ACC112 (cell line): Measurements from ENCODE around the gene ADAMTS17.

Source experiments
- H2AFZ ChIP-seq: fragments of 200-600 bp; sonication (generic); one replicate; pipeline ENCODE4 v1.6.0; 2017; ENCODE audit warnings: antibody characterized with exemption, low read length; ENCODE audit not compliant: unreplicated experiment
- H3K27ac ChIP-seq: fragments of 200-600 bp; sonication (generic); 2 replicates; pipeline ENCODE4 v1.5.1; 2014; ENCODE audit warnings: low read depth, mild to moderate bottlenecking, antibody characterized with exemption, low read length, moderate library complexity
- H3K27me3 ChIP-seq: fragments of 200-600 bp; sonication (generic); 2 replicates; pipeline ENCODE4 v1.6.1; 2014; ENCODE audit warnings: mild to moderate bottlenecking, antibody characterized with exemption, low read length, moderate library complexity, mixed read lengths; ENCODE audit not compliant: insufficient read depth
- H3K36me3 ChIP-seq: fragments of 200-600 bp; sonication (generic); 2 replicates; pipeline ENCODE4 v1.6.1; 2016; ENCODE audit warnings: mild to moderate bottlenecking, antibody characterized with exemption, low read length, moderate library complexity, mixed read lengths; ENCODE audit not compliant: insufficient read depth
- H3K4me1 ChIP-seq: fragments of 200-600 bp; sonication (generic); one replicate; pipeline ENCODE4 v1.6.1; 2016; ENCODE audit warnings: low read length, mixed read lengths; ENCODE audit not compliant: insufficient read depth, unreplicated experiment, control insufficient read depth
- H3K4me3 ChIP-seq: fragments of 200-600 bp; sonication (generic); 2 replicates; pipeline ENCODE4 v1.5.1; 2014; ENCODE audit warnings: mild to moderate bottlenecking, low read depth, low read length
- H3K79me2 ChIP-seq: fragments of 200-600 bp; sonication (generic); one replicate; pipeline ENCODE4 v1.6.0; 2016; ENCODE audit warnings: low read length; ENCODE audit not compliant: control insufficient read depth, unreplicated experiment, insufficient read depth

Gene ADAMTS17

DNA sequence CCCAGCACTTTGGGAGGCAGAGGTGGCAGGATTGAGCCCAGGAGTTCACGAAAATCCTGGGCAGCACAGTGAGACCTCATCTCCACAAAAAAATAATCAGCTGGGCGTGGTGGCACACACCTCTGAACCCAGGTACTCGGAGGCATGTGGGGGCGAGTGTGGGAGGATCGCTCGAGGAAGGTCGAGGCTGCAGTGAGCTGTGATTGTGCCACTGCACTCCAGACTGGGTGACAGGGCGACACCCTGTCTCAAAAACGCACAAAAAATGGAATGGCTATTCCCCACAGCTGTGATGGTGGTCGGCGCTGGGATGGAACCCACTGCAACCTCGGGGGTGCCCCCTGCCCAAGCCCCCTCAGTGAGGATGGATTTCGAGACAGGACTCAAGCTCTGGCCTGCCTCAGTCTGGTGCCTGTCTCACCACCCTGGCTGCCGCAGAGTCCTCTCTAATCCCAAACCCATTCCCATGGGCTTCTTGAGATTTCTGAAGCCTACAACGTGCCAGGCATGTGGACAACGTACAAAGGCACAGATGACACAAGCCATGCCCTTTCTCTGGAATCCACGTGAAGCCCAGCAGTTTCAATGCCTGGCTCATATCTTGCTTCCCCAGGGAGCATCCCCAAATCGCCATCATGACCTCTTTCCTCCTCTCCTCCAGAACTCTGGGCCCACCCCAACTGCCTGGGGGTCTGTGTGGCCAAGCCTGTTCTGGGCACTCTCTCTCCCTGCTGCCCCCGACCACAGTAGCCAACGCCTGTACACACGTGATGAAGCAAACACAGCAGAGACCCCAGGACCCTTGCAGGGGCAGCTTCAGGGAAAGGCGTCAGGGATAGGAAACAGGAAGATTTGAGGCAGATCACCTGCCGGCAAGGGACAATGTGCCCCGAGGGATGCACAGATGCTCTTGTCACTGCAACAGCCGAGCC lies 32.4 kb downstream of the ADAMTS17 start:
- H3K36me3 ChIP-seq = no peaks in the 10 kb centered on the region
- H3K27ac ChIP-seq = no peak overlapping the region
- no peak overlapping the region for H3K4me3 ChIP-seq
- no peaks in the 10 kb centered on the region for H3K79me2 ChIP-seq
- no peaks in the 10 kb centered on the region for H3K27me3 ChIP-seq
- no peak overlapping the region for H2AFZ ChIP-seq
- no peaks in the 10 kb centered on the region for H3K4me1 ChIP-seq

DNA sequence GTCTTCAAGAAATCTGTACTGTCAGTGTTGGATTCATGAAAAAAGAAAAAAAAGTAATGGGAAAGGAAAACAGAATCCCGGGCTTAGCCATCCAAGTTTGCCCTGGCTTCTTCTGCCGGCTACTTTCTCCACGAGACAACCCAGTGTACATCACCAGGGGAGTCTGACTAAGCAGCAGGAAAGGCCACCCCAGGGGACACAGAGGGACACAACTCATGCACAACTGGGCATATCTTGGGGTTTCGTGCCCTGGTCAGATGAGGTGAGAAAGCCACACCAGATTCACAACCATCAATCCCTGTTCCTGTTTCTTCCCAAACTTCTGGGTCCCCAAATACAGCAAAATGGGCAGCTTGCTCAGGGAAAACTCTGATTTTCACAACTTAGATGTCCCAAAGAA lies 33.2 kb downstream of the ADAMTS17 start:
- H3K27ac ChIP-seq = no peak overlapping the region

DNA sequence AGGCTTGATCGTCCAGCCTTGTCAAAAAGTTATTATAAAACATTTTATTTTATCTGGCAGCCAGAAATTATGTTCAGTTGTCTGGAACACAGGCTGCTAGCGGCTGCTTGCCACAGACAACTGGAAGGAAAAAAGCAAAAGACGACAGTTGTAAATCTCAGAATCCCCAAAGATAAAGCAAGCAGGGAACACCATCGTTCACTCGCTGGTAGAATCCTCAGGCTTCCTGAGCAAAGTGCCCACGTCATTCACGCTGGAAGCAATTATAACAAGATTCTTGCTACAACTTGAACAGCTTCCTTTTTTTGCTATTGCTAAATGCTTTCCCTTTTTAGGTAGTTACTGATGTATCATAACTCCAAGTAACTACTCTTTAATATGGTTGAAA lies 33.6 kb downstream of the ADAMTS17 start:
- Histone ChIP-seq H3K27ac (no peak overlapping the region), H3K79me2 (no peaks in the 10 kb centered on the region), H3K4me3 (no peak overlapping the region), H3K36me3 (no peaks in the 10 kb centered on the region), H3K4me1 (no peaks in the 10 kb centered on the region), H3K27me3 (no peaks in the 10 kb centered on the region), H2AFZ (no peak overlapping the region)

More for the DNA sequence above, 33.2 kb downstream of the ADAMTS17 start:
- H3K27me3 ChIP-seq = no peaks in the 10 kb centered on the region
- H3K4me1 ChIP-seq = no peaks in the 10 kb centered on the region
- H3K36me3 ChIP-seq = no peaks in the 10 kb centered on the region
- H2AFZ ChIP-seq = no peak overlapping the region
- H3K79me2 ChIP-seq = no peaks in the 10 kb centered on the region
- no peak overlapping the region for H3K4me3 ChIP-seq

DNA sequence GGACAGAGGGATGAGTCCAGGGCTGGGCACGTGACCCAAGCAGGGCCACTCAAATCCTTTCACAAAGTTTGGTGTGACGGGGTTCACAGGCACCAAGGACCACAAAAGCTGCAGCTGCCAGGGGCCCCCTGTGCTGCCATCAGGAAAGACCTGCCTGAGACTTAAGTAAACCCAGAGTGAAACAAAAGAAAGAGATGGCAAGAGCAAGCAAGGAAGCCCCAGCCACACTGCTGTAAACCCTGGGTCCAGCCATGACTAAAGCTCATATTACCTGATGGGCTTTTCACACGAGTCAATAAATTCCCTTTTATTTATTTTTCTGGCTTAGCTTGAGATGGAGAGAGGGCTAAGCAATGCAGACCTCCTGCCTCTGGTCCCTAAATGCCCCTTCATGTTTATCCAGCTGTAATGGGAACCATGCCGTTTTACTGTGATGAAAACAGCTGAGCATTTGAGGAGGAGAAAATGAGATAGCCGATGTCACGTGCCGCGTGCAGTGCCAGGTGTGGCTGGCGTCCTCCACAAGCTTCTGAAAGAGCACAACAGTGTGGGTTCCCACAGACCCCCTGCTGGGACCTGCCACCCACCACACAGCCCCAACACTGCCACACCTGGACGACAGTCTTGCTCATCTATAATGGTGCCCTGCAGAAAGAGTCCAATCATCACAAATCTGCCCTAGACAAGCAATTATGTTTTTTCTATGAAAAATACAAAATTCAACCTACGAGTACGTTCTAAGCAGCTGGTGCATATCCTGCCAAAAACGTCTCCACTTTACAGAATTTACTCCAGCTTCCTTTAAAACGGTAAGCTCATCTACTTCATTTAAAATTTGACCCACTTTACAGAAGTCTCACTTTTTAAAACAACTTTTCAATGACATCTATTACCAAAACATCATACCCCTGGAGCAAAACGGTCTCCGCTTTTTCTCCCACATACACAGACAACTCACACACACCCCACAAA lies 34.2 kb downstream of the ADAMTS17 start:
- Histone ChIP-seq H2AFZ (no peak overlapping the region), H3K27me3 (no peaks in the 10 kb centered on the region), H3K36me3 (no peaks in the 10 kb centered on the region), H3K27ac (no peak overlapping the region), H3K4me3 (no peak overlapping the region), H3K79me2 (no peaks in the 10 kb centered on the region), H3K4me1 (no peaks in the 10 kb centered on the region)

DNA sequence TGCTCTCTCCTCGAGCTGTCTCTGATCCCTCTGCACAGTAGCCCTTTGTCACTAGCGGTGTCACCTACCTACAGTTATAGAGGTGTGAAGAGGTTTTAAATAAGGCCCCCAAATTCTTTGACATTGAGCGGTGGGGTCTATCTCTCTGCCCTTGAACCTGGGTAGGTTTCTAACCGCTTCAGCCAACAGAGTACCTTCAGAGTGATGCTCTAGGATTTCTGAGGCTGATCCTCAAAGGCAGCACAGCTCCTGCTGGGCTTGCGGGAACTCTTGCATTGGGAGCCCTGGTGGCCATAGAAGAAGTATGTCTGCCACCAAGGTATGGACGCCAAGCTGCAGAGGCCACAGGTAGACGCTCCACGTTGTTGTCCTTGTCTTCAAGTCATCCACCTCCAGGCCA lies 35.7 kb downstream of the ADAMTS17 start:
- no peaks in the 10 kb centered on the region for H3K27me3 ChIP-seq
- no peaks in the 10 kb centered on the region for H3K36me3 ChIP-seq
- H3K4me3 ChIP-seq = no peak overlapping the region
- no peak overlapping the region for H3K27ac ChIP-seq
- H3K79me2 ChIP-seq = no peaks in the 10 kb centered on the region
- no peaks in the 10 kb centered on the region for H3K4me1 ChIP-seq
- no peak overlapping the region for H2AFZ ChIP-seq

DNA sequence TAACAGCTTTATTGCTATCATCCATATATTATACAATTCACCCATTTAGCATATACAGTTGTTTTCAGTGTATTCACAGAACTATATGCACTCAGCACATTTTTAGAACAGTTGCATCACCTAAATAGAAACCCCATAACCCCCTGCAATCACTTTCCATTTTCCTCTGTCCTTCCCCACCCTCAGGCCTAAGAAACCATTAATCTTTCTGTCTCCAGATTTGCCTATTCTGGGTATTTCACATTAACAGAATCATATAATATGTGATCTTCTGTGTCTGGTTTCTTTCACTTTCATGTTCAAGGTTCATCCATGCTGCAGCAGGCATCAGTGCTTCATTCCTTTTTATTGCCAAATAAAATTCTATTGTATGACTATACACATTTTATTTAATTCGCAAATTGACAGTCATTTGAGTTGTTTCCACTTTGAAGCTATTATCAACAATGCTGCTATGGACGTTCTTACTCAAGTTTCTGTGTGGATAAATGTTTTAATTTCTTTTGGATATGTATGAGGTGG lies 39.8 kb downstream of the ADAMTS17 start:
- Histone ChIP-seq H3K36me3 (no peaks in the 10 kb centered on the region), H3K27ac (no peak overlapping the region), H2AFZ (no peak overlapping the region), H3K4me3 (no peak overlapping the region), H3K27me3 (no peaks in the 10 kb centered on the region), H3K4me1 (no peaks in the 10 kb centered on the region), H3K79me2 (no peaks in the 10 kb centered on the region)

DNA sequence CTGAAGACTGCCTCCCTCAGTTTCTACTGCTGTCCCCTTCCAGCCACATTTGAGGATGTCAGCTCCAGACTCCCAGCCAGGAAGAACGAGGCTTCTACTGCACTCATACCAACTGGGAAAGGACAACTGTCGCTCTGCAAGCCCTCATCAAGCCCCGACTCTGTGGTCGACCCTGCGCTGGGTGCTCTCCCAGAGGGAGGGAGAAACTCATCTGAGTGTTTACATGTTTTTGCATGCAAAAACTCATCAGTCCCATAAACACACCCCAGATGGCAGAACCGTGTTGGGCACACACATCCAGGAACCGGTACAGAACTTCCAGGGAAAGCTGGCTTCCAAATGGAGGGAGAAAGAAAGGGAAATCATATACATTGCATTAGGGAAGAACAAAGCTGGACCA lies 43.5 kb downstream of the ADAMTS17 start:
- Histone ChIP-seq H3K27ac (no peak overlapping the region), H3K4me1 (no peaks in the 10 kb centered on the region), H3K36me3 (no peaks in the 10 kb centered on the region), H3K27me3 (no peaks in the 10 kb centered on the region), H3K4me3 (no peak overlapping the region), H2AFZ (no peak overlapping the region), H3K79me2 (no peaks in the 10 kb centered on the region)

DNA sequence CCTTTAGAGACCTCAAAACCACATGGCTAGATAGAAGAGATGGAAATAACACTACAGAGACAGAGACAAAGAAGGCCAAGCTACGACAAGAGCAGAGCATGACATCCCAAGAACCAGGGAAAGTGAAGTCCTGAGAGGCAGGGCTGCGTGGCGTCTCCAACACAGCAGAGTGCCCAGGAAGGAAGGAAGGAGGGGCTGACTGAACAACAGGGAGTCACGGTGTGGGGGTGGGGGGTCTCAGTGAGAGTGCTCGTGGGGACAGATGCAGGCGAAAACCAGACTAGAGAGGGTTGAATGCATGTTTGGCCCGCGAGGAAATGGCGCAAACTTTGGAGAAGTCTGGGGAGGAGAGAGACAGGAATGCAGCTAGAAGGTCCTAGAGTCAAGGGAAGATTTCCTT lies 44.0 kb downstream of the ADAMTS17 start:
- no peaks in the 10 kb centered on the region for H3K79me2 ChIP-seq
- H3K27me3 ChIP-seq = no peaks in the 10 kb centered on the region
- no peaks in the 10 kb centered on the region for H3K4me1 ChIP-seq
- no peak overlapping the region for H3K27ac ChIP-seq
- no peak overlapping the region for H3K4me3 ChIP-seq
- H2AFZ ChIP-seq = no peak overlapping the region
- H3K36me3 ChIP-seq = no peaks in the 10 kb centered on the region

DNA sequence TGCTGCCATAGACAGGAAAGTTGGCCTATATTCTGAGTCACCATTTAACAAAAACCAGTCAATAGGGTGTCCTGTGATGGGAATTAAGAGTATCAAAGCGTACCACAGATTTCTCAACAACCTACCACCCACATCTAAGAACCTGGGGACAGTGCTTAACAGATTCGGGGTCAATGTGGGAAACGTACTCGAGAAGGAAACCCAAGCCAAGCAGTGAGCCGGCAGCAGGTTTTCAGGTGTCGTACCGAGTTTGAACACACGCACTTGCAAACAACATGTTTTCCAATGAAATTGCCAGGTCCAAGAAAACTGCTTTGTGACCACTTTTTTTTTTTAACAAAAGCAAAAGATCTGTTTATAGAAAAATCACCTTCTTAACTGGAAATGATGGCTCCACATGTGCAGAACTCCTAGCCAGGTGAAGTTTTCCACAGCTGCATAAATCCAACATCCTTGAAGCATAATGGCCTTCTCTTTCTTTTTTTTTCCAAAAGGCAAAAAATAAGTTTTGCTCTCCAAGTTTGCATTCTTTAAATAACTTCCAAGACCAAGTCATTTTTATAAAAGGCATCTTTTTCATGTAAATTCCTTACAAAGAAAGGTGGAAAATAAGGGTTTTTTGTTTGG lies 45.7 kb downstream of the ADAMTS17 start:
- H3K79me2 ChIP-seq = no peaks in the 10 kb centered on the region
- no peaks in the 10 kb centered on the region for H3K4me1 ChIP-seq
- no peak overlapping the region for H2AFZ ChIP-seq
- H3K27ac ChIP-seq = no peak overlapping the region
- H3K4me3 ChIP-seq = no peak overlapping the region
- H3K27me3 ChIP-seq = no peaks in the 10 kb centered on the region
- H3K36me3 ChIP-seq = no peaks in the 10 kb centered on the region

DNA sequence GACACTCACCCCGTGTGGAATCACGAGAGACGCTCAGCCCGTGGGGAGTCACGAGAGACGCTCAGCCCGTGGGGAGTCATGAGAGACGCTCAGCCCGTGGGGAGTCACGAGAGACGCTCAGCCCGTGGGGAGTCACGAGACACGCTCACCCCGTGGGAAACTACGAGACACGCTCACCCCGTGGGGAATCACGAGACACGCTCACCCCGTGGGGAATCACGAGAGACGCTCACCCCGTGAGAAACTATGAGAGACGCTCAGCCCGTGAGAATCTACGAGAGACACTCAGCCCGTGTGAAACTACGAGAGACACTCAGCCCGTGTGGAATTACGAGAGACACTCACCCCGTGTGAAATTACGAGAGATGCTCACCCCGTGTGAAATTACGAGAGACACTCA lies 49.8 kb downstream of the ADAMTS17 start:
- Histone ChIP-seq H2AFZ (no peak overlapping the region), H3K27ac (no peak overlapping the region), H3K4me3 (no peak overlapping the region), H3K36me3 (no peaks in the 10 kb centered on the region), H3K4me1 (no peaks in the 10 kb centered on the region), H3K79me2 (no peaks in the 10 kb centered on the region), H3K27me3 (no peaks in the 10 kb centered on the region)
